Heart left ventricle (tissue), 13 donors: Measurements from ENCODE around the gene TH.

Experiments used
- CTCF ChIP-seq, 12 donors: fragments of 200-600 bp; sonication (generic) in 4 of 12; IDR thresholded peaks; one replicate each; pipeline versions ENCODE4 v1.5.0 to v1.8.0; 2018 to 2022; ENCODE audit warnings: antibody characterized with exemption in 12 of 12, mild to moderate bottlenecking in 5 of 12
- POLR2A ChIP-seq, 2 donors: fragments of 450-650 bp; IDR thresholded peaks; one replicate each; pipeline ENCODE4 v1.6.1; 2017; ENCODE audit warnings: antibody characterized with exemption in 2 of 2, mild to moderate bottlenecking in 2 of 2, moderate library complexity in 2 of 2
- donor health status: ischemic (EF 13 %, LVEDD 7.1; RV severe dilation, severe dysfunction).
- donor health status: DM: no; HTN: yes; CAD: no.
- donor health status: DM: no; HTN: no; CAD: no.
- donor health status: ischemic (EF 25% LVEDD 6.9; RV normal size, moderate dysfunction).
- donor health status: ischemic (EF 25% LVEDD 5.7; RV mildly dilated, moderate dysfunction).
- donor health status: ischemic (EF 35%, LVEDD 5.7; RV mildly dilated, moderate dysfunction).
- donor health status: nonischemic (EF 11% LVEDD 7.7; RV severe dilation, severe dysfunction).
- donor health status: DM: yes; HTN: yes; CAD: no.
- donor health status: PGD.
- donor health status: ischemic (EF 29% LVEDD 5.4; RV normal size, mild dysfunction).
- donor health status: nonischemic (EF 23%, LVEDD 6.1; RV moderate dilation, normal function).

GRCh38 chr11:2211113-2211971, 39.7 kb upstream of the TH start:
- TF ChIP-seq POLR2A (IDR thresholded peaks at IDR 0.05) (no peak), CTCF (IDR thresholded peaks at IDR 0.05) (no peak)
